Hepatic stellate cell (primary cell): ENCODE data around the gene COL16A1.

Source experiments
- DNase-seq: peaks from one replicate; pipeline ENCODE4 v3.0.0; 2011; ENCODE audit warnings: low spot score

Gene COL16A1

GRCh38 chr1:31665234-31665878, 38.5 kb downstream of the COL16A1 start:
- no peak for DNase-seq

- DNase-seq, result no peak
Observed at GRCh38 chr1:31664528-31664927, 39.3 kb downstream of the COL16A1 start.

- peak; percentile 90 for DNase-seq
Observed at GRCh38 chr1:31663622-31664452, 40.0 kb downstream of the COL16A1 start.

- no peak for DNase-seq
Observed at GRCh38 chr1:31662463-31662862, 41.4 kb downstream of the COL16A1 start.

GRCh38 chr1:31661856-31662255, 42.0 kb downstream of the COL16A1 start:
- no peak for DNase-seq

- DNase-seq, result no peak
Observed at GRCh38 chr1:31660871-31661455, 42.9 kb downstream of the COL16A1 start.

GRCh38 chr1:31659889-31660288, 43.9 kb downstream of the COL16A1 start:
- DNase-seq, result no peak

- peak; percentile 61 for DNase-seq
Observed at GRCh38 chr1:31658721-31659120, 45.1 kb downstream of the COL16A1 start.

GRCh38 chr1:31657972-31658510, 45.8 kb downstream of the COL16A1 start:
- no peak for DNase-seq

GRCh38 chr1:31657020-31657804, 46.6 kb downstream of the COL16A1 start:
- no peak for DNase-seq

GRCh38 chr1:31655756-31656155, 48.1 kb downstream of the COL16A1 start:
- no peak for DNase-seq

- DNase-seq, result no peak
Observed at GRCh38 chr1:31655104-31655503, 48.7 kb downstream of the COL16A1 start.

GRCh38 chr1:31654474-31654776, 49.4 kb downstream of the COL16A1 start:
- DNase-seq, result no peak

GRCh38 chr1:31653717-31654473, 49.9 kb downstream of the COL16A1 start:
- no peak for DNase-seq

GRCh38 chr1:31652891-31653499, 50.8 kb downstream of the COL16A1 start:
- DNase-seq, result no peak

- DNase-seq, result no peak
Observed at GRCh38 chr1:31651766-31652165, 52.1 kb downstream of the COL16A1 start.

- DNase-seq, result no peak
Observed at GRCh38 chr1:31651089-31651420, 52.8 kb downstream of the COL16A1 start.

GRCh38 chr1:31650161-31651088, 53.4 kb downstream of the COL16A1 start:
- no peak for DNase-seq

GRCh38 chr1:31648641-31649357, 55.0 kb downstream of the COL16A1 start:
- DNase-seq, result no peak
